Measurements from ENCODE around the gene SLC27A6. TPM values are rescaled to one million over a fixed set of nuclear protein-coding genes. Genes with fewer than 3 reads are reported as not detected.
A peak's percentile ranks its signal among the peaks of the same experiment; 100 is the strongest.

SLC27A6 gene
- total and polyA plus RNA-seq, 12 donors: 11.0 to 125 (median 50.0) TPM

DNA sequence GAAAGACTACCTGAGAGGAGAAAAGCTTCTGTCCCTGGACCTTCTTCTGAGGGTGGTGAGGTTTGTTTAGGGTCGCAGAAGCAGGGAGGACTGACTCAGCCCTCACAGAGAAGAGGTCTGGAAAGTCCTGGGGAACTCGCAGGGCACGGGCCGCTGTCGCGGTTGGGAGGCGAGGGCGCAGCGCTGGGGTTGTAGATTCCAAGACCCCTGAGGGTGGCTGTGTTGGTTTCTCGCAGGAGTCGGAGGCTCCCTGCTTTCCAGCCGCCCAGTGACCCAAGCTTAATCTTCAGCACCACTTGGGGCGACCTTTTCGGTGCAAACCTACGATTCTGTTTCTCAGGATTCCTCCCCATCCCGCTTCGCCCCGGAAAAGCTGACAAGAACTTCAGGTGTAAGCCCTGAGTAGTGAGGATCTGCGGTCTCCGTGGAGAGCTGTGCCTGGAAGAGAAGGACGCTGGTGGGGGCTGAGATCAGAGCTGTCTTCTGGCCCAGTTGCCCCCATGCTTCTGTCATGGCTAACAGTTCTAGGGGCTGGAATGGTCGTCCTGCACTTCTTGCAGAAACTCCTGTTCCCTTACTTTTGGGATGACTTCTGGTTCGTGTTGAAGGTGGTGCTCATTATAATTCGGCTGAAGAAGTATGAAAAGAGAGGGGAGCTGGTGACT, 482 bp downstream of the SLC27A6 start:
- H3K4me3 ChIP-seq: peak overlapping the region; percentile 23 to 63 (median 54)
- peaks cover 0 to 8% (median 0%) of the 10 kb centered on the region in 11 donors for H3K9me3 ChIP-seq
- peaks cover 0 to 5% (median 0%) of the 10 kb centered on the region in 9 donors for H3K4me1 ChIP-seq
- peak overlapping the region in 9 of 10 donors; percentile 6 to 85 (median 78) for H3K27ac ChIP-seq
- no peaks in the 10 kb centered on the region for H3K36me3 ChIP-seq
- DNase-seq: no peak
- 13 to 20% methylated on average over 24 of the region's 24 CpGs for WGBS, 2 donors
- peak; percentile 15 to 68 (median 58) for ATAC-seq
- intact Hi-C loops (cut with DNase I): loop anchor here in 1 of 10 donors (5.0 kb wide), 1 partner anchor 43 kb away; no protein-coding TSS in a partner anchor
- H3K27me3 ChIP-seq: peaks cover 0 to 29% (median 15%) of the 10 kb centered on the region in 7 donors
- TF ChIP-seq, protein P1, sequence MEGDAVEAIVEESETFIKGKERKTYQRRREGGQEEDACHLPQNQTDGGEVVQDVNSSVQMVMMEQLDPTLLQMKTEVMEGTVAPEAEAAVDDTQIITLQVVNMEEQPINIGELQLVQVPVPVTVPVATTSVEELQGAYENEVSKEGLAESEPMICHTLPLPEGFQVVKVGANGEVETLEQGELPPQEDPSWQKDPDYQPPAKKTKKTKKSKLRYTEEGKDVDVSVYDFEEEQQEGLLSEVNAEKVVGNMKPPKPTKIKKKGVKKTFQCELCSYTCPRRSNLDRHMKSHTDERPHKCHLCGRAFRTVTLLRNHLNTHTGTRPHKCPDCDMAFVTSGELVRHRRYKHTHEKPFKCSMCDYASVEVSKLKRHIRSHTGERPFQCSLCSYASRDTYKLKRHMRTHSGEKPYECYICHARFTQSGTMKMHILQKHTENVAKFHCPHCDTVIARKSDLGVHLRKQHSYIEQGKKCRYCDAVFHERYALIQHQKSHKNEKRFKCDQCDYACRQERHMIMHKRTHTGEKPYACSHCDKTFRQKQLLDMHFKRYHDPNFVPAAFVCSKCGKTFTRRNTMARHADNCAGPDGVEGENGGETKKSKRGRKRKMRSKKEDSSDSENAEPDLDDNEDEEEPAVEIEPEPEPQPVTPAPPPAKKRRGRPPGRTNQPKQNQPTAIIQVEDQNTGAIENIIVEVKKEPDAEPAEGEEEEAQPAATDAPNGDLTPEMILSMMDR (IDR thresholded peaks at IDR 0.05): no peak

DNA sequence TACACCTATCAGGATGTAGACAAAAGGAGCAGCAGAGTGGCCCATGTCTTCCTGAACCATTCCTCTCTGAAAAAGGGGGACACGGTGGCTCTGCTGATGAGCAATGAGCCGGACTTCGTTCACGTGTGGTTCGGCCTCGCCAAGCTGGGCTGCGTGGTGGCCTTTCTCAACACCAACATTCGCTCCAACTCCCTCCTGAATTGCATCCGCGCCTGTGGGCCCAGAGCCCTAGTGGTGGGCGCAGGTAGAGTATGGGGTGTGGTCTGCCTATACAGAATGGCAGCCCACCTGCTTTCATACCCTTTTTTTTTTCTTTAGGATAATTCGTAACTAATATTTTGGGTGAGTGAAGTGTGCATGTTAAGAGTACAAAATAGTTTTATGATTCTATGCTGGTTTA, 1.1 kb downstream of the SLC27A6 start:
- peak overlapping the region; percentile 6 to 63 (median 54) for H3K4me3 ChIP-seq
- DNase-seq (no peak), ATAC-seq (peak in 6 of 8 donors; percentile 9 to 74 (median 55))
- peak overlapping the region in 3 of 10 donors; percentile 77 to 78 (median 77) for H3K27ac ChIP-seq
- TF ChIP-seq, protein P1 (IDR thresholded peaks at IDR 0.05): peak in 1 of 9 donors; percentile 11
- peaks cover 0 to 5% (median 0%) of the 10 kb centered on the region in 9 donors for H3K4me1 ChIP-seq
- peaks cover 0 to 8% (median 0%) of the 10 kb centered on the region in 11 donors for H3K9me3 ChIP-seq
- H3K27me3 ChIP-seq: peaks cover 0 to 29% (median 15%) of the 10 kb centered on the region in 7 donors
- H3K36me3 ChIP-seq: no peaks in the 10 kb centered on the region
- 48 to 60% methylated on average over 12 of the region's 12 CpGs for WGBS, 2 donors
- intact Hi-C loops (cut with DNase I): loop anchor here in 1 of 10 donors (5.0 kb wide), 1 partner anchor 44 kb away; no protein-coding TSS in a partner anchor

DNA sequence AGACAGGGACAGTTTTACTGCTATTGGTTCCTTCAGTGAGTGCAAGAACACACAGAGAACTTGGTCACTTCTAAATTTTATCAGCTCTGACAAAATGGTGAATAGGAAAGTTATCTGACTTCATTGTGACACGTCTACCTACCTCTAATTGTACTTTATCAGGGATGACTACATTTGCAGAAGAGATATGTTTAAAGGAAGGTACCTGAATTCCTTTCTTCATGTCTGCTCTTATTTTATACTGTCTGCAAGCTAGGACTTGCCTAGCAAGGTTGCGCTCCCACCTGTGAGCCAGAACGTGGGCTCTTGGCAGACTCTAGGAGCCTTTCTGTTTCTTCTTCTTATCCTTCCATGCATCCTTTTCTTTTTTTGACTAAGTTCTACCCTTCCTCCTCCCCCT, 1.6 kb downstream of the SLC27A6 start:
- intact Hi-C loops (cut with DNase I): loop anchor here in 1 of 10 donors (5.0 kb wide), 1 partner anchor 45 kb away; no protein-coding TSS in a partner anchor
- Histone ChIP-seq H3K27ac (peak overlapping the region in 1 of 10 donors; percentile 77), H3K4me3 (peak overlapping the region; percentile 6 to 63 (median 54)), H3K27me3 (peaks cover 0 to 29% (median 15%) of the 10 kb centered on the region in 7 donors), H3K36me3 (no peaks in the 10 kb centered on the region), H3K4me1 (peaks cover 0 to 5% (median 0%) of the 10 kb centered on the region in 9 donors), H3K9me3 (peaks cover 0 to 9% (median 0%) of the 10 kb centered on the region in 11 donors)
- DNase-seq (no peak), ATAC-seq (no peak)
- WGBS, 2 donors: 43 to 67% methylated on average over 3 of the region's 3 CpGs
- TF ChIP-seq, protein P1 (IDR thresholded peaks at IDR 0.05): no peak

DNA sequence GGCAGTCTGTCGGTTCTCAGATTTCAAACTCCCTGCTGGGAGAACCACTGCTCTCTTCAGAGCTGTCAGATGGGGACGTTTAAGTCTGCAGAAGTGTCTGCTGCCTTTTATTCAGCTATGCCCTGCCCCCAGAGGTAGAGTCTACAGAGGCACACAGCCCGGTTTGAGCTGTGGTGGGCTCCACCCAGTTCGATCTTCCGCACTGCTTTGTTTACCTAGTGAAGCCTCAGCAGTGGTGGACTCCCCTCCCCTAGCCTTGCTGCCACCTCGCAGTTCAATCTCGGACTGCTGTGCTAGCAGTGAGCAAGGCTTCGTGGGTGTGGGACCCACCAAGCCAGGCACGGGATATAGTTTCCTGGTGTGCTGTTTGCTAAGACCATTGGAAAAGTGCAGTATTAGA, 8.0 kb downstream of the SLC27A6 start:
- WGBS, 2 donors: 55 to 59% methylated on average over 9 of the region's 9 CpGs
- intact Hi-C loops (cut with DNase I): loop anchor here in 1 of 10 donors (10.0 kb wide), 1 partner anchor 48 kb away; no protein-coding TSS in a partner anchor
- H3K4me3 ChIP-seq: no peak overlapping the region
- H3K27ac ChIP-seq: no peak overlapping the region
- TF ChIP-seq, protein P1 (IDR thresholded peaks at IDR 0.05): no peak
- no peaks in the 10 kb centered on the region for H3K27me3 ChIP-seq
- peak in 1 of 8 donors; percentile 47 for ATAC-seq
- peaks cover 0 to 9% (median 0%) of the 10 kb centered on the region in 11 donors for H3K9me3 ChIP-seq
- peaks cover 0 to 5% (median 0%) of the 10 kb centered on the region in 9 donors for H3K4me1 ChIP-seq
- no peaks in the 10 kb centered on the region for H3K36me3 ChIP-seq
- no peak for DNase-seq

Measured in heart right ventricle (tissue), 16 donors.